K562 (cell line): ENCODE results near the gene FGFRL1. TPM values are rescaled to one million over a fixed set of nuclear protein-coding genes. Genes with fewer than 3 reads are reported as not detected.

ENCODE experiments used
- PHB2 ChIP-seq: fragments of 450-650 bp; IDR thresholded peaks from 2 replicates; pipeline ENCODE4 v1.6.1; 2017; ENCODE audit warnings: low read depth
- TSHZ1 ChIP-seq: fragments of 250-450 bp; sonication (Bioruptor Pico); IDR thresholded peaks from 2 replicates; pipeline ENCODE4 v1.4.0; 2020; ENCODE audit warnings: mild to moderate bottlenecking, moderate library complexity
- ZBED1 ChIP-seq: IDR thresholded peaks from 2 replicates; pipeline ENCODE4 v1.6.1; 2014
- ZNF398 ChIP-seq: fragments of 250-450 bp; sonication (Bioruptor Pico); IDR thresholded peaks from 2 replicates; pipeline ENCODE4 v1.8.0; 2021; ENCODE audit warnings: moderate library complexity, mild to moderate bottlenecking, inconsistent platforms
- polyA plus RNA-seq, 8 experiments: library from polyadenylated mRNA; depleted of rRNA in 4 of 8; stranded (reverse) in 5 of 8; unstranded in 3 of 8; fragments of >200 nt; fragmentation: Nextera tagmentation in 2 of 8; fragmentation: Illumina TruSeq in 1 of 8; extraction: Ambion mirVana in 2 of 8; extraction: Trizol in 1 of 8; gene quantifications; 2 replicates each; pipeline versions ENCODE4 v1.2.1 to v1.2.3, GENCODE V29; 2011 to 2014; ENCODE audit warnings: inconsistent platforms in 1 of 8, missing spikeins in 1 of 8
- total RNA-seq, 7 experiments: library from RNA; depleted of rRNA in 6 of 7; stranded (reverse); fragments of >200 nt in 6 of 7; fragmentation: Illumina TruSeq in 2 of 7; extraction: Trizol in 2 of 7; gene quantifications; 2 replicates each; pipeline versions ENCODE4 v1.2.1 to v1.2.3, GENCODE V29; 2011 to 2021; ENCODE audit warnings: low replicate concordance in 1 of 7

Gene FGFRL1
- total and polyA plus RNA-seq, 9 of the 15 experiments (the other 6 are each of a cell fraction or from before 2014, with no cell fraction given): 0.34 to 49.9 (median 14.6) TPM

GRCh38 chr4:1019320-1019719 lies 7.9 kb downstream of the FGFRL1 start (continued):
- no peak for TF ChIP-seq TSHZ1 (CRISPR knock-in tag)
- TF ChIP-seq PHB2: no peak
- no peak for TF ChIP-seq ZBED1
- TF ChIP-seq ZNF398 (CRISPR knock-in tag): no peak
